ENCODE data around the gene ARFRP1.
"Not testable (repeated sequence)": the region's sequence is repeated elsewhere in the genome, so short reads cannot be mapped to it uniquely, and the experiment has no call there.

Gene ARFRP1

DNA sequence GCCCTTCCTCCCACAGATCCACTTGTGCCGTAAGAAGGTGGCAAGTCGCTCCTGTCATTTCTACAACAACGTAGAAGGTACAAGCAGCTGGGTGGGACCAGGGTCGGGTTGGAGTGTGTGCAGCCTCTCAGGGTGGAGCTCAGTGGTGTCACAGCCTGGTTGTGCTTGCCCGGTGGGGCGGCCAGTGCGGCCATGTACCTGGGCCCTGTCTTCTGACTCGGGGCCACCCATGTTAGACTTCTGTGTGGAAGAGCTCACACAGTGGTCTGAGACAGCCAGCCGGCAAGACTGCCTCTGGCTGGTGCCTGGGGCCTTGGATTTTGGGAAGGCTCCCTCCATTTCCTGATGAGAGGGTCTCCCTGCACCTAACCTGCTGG lies 45.0 kb downstream of the ARFRP1 start:
- peaks cover 81% of the 10 kb centered on the region for H3K36me3 ChIP-seq (ENCODE audit: low read depth)

DNA sequence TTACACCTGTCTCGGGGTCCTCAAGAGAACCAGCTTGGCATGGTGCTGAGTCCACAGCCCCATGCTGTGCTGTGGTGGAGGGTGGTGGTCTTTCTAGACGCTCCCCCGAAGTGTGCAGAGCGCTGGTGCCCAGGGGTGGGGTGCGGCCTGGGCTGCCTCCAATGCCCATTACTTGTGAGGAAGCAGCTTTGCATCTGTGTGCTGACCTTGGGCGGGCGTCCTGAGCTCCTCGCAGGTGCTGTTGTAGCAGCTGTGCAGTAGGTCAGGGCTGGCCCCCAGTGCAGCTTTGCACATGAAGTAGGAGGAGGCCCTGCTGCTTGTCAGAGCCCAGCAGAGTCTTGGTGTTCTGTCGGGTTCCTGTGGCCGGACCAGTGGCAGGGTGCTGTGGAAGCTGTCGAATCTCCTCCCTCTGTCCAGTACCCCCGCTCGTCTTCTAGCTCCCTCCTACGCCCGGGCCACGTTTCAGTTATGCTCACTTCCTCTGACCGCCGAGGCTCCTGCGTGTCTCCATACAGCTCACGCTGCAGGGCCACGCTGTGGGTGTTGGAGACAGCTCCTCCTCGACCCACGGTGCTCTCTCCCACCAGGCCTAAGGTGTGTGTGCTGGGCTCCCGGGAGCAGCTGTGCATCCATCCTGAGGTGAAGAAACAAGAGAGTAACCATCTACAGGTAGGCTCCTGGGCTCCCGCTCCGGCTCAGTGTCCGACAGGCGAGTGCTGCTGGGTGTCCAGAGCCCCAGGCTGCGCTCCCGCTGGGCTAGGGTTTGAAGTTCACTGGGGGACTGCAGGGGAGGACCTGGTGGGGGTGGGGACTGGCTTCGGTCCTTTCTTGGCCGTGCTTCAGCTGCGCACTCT lies 45.6 kb downstream of the ARFRP1 start:
- no peak overlapping the region for H3K27ac ChIP-seq (ENCODE audit: poor library complexity, severe bottlenecking)
- ATAC-seq (ENCODE audit: low read depth) = no peak

More for the DNA sequence above, 45.0 kb downstream of the ARFRP1 start:
- no peaks in the 10 kb centered on the region for H3K9me3 ChIP-seq (ENCODE audit: severe bottlenecking)
- no peaks in the 10 kb centered on the region for H3K4me1 ChIP-seq (ENCODE audit: insufficient read depth, poor library complexity, severe bottlenecking)
- TF ChIP-seq, protein P1, sequence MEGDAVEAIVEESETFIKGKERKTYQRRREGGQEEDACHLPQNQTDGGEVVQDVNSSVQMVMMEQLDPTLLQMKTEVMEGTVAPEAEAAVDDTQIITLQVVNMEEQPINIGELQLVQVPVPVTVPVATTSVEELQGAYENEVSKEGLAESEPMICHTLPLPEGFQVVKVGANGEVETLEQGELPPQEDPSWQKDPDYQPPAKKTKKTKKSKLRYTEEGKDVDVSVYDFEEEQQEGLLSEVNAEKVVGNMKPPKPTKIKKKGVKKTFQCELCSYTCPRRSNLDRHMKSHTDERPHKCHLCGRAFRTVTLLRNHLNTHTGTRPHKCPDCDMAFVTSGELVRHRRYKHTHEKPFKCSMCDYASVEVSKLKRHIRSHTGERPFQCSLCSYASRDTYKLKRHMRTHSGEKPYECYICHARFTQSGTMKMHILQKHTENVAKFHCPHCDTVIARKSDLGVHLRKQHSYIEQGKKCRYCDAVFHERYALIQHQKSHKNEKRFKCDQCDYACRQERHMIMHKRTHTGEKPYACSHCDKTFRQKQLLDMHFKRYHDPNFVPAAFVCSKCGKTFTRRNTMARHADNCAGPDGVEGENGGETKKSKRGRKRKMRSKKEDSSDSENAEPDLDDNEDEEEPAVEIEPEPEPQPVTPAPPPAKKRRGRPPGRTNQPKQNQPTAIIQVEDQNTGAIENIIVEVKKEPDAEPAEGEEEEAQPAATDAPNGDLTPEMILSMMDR (IDR thresholded peaks at IDR 0.05; ENCODE audit: poor library complexity, severe bottlenecking) = no peak
- DNase-seq (ENCODE audit: low spot score) (no peak), ATAC-seq (ENCODE audit: low read depth) (no peak)
- H3K4me3 ChIP-seq (ENCODE audit: severe bottlenecking) = no peak overlapping the region
- no peaks in the 10 kb centered on the region for H3K27me3 ChIP-seq (ENCODE audit: insufficient read depth, poor library complexity, severe bottlenecking)
- no peak overlapping the region for H3K27ac ChIP-seq (ENCODE audit: poor library complexity, severe bottlenecking)

DNA sequence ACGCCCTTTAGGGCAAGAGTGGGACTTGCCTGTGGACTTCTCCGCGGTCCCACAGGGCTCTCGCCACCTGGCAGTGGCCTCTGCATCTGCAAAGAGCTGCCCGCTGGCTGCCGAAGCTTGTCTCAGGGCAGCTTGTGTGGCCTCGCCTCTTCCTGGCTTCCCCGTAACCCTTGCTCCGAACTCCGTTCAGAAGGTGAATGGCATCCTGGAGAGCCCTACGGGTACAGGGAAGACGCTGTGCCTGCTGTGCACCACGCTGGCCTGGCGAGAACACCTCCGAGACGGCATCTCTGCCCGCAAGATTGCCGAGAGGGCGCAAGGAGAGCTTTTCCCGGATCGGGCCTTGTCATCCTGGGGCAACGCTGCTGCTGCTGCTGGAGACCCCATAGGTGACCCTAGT lies 46.7 kb downstream of the ARFRP1 start:
- Histone ChIP-seq H3K27me3 (ENCODE audit: insufficient read depth, poor library complexity, severe bottlenecking) (no peaks in the 10 kb centered on the region), H3K9me3 (ENCODE audit: severe bottlenecking) (no peaks in the 10 kb centered on the region), H3K27ac (ENCODE audit: poor library complexity, severe bottlenecking) (no peak overlapping the region), H3K36me3 (ENCODE audit: low read depth) (peaks cover 64% of the 10 kb centered on the region), H3K4me1 (ENCODE audit: insufficient read depth, poor library complexity, severe bottlenecking) (no peaks in the 10 kb centered on the region), H3K4me3 (ENCODE audit: severe bottlenecking) (no peak overlapping the region)
- DNase-seq (ENCODE audit: low spot score) (no peak), ATAC-seq (ENCODE audit: low read depth) (no peak)
- TF ChIP-seq, protein P1 (IDR thresholded peaks at IDR 0.05; ENCODE audit: poor library complexity, severe bottlenecking) = no peak

More for the DNA sequence above, 45.6 kb downstream of the ARFRP1 start:
- H3K9me3 ChIP-seq (ENCODE audit: severe bottlenecking) = no peaks in the 10 kb centered on the region
- TF ChIP-seq, protein P1 (IDR thresholded peaks at IDR 0.05; ENCODE audit: poor library complexity, severe bottlenecking) = no peak
- H3K36me3 ChIP-seq (ENCODE audit: low read depth) = peaks cover 75% of the 10 kb centered on the region
- H3K4me3 ChIP-seq (ENCODE audit: severe bottlenecking) = no peak overlapping the region
- no peaks in the 10 kb centered on the region for H3K27me3 ChIP-seq (ENCODE audit: insufficient read depth, poor library complexity, severe bottlenecking)
- no peaks in the 10 kb centered on the region for H3K4me1 ChIP-seq (ENCODE audit: insufficient read depth, poor library complexity, severe bottlenecking)
- DNase-seq (ENCODE audit: low spot score) = no peak

DNA sequence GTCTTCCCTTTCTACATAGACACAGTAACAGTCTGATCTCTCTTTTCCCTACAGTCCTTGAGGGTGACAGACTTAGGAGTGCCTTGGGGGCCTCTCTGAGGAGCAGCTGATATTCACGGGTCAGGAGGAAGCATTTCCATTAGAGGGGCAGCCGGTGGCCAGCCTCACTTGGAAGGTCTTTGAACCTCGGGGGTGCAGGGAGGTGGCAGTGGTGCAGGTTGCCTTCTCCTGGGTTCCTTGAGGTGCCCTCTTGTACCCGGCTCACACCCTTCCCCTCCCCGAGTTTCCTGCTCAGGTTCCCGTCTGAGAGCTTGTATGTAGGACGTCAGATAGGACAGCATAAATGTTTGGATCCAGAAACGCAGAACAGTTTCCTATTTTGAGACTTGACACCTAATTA lies 47.2 kb downstream of the ARFRP1 start:
- no peaks in the 10 kb centered on the region for H3K27me3 ChIP-seq (ENCODE audit: insufficient read depth, poor library complexity, severe bottlenecking)
- H3K9me3 ChIP-seq (ENCODE audit: severe bottlenecking) = no peaks in the 10 kb centered on the region

DNA sequence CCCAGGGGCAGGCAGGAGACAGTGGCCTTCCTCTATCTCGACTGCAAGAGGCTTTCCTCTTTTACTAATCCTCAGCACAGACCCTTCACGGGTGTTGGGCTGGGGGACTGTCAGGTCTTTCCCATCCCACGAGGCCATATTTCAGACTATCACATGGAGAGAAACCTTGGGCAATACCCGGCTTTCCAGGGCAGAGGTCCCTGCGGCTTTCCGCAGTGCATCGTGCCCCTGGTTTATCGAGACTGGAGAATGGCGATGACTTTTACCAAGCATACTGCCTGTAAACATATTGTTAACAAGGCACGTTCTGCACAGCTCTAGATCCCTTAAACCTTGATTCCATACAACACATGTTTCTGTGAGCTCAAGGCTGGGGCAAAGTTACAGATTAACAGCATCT lies 47.6 kb downstream of the ARFRP1 start:
- H3K4me1 ChIP-seq (ENCODE audit: insufficient read depth, poor library complexity, severe bottlenecking); H3K27me3 ChIP-seq (ENCODE audit: insufficient read depth, poor library complexity, severe bottlenecking); ATAC-seq (ENCODE audit: low read depth): not testable (repeated sequence)

More for the DNA sequence above, 47.2 kb downstream of the ARFRP1 start:
- no peak overlapping the region for H3K4me3 ChIP-seq (ENCODE audit: severe bottlenecking)
- ATAC-seq (ENCODE audit: low read depth) (no peak), DNase-seq (ENCODE audit: low spot score) (no peak)
- H3K27ac ChIP-seq (ENCODE audit: poor library complexity, severe bottlenecking) = no peak overlapping the region
- TF ChIP-seq, protein P1 (IDR thresholded peaks at IDR 0.05; ENCODE audit: poor library complexity, severe bottlenecking) = no peak
- H3K4me1 ChIP-seq (ENCODE audit: insufficient read depth, poor library complexity, severe bottlenecking) = no peaks in the 10 kb centered on the region
- H3K36me3 ChIP-seq (ENCODE audit: low read depth) = peaks cover 59% of the 10 kb centered on the region

More for the DNA sequence above, 47.6 kb downstream of the ARFRP1 start:
- H3K27ac ChIP-seq (ENCODE audit: poor library complexity, severe bottlenecking); DNase-seq (ENCODE audit: low spot score); H3K9me3 ChIP-seq (ENCODE audit: severe bottlenecking); H3K4me3 ChIP-seq (ENCODE audit: severe bottlenecking): not testable (repeated sequence)
- H3K36me3 ChIP-seq (ENCODE audit: low read depth) = peaks cover 55% of the 10 kb centered on the region
